Measurements from ENCODE around the gene CLEC3A. TPM values are rescaled to one million over a fixed set of nuclear protein-coding genes. Genes with fewer than 3 reads are reported as not detected.

CLEC3A gene
- total RNA-seq, 1 experiment from 2014 or later = not detected

DNA sequence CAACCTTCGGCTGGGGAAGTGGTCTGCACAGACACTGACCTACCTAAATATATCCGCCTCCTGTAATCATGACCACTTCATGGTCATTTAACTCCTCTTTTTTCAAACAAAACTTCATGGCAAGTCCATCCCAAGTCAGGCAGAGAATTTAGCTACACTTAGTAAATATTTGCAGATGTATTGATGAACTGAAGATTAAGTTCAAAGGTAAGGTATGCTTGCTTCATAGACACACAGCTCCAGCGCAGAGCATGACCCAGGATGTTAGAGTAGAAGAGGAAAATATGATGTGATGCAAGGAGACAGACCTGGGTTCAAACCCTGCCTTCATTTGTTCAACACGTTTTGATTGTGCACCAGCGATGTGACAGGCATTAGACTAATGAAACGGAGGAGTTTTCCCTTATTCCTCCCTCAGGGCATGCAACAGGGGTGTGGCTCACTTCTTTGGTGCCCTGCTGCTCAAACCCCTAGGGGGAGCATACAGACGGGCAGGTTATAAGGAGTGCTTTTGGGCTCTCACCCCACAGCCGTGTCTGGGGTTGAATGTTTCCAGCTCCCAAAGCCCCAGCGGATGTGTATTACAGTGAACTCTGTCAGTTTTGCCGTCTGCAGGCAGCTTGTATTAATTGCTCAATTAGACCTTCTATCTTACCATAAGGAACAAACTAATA, 23.9 kb upstream of the CLEC3A start:
- H3K27me3 ChIP-seq (ENCODE audit: insufficient read depth, low read length) = no peaks in the 10 kb centered on the region
- CTCF ChIA-PET = no interaction called here
- intact Hi-C loops (cut with micrococcal nuclease) = no loop called here

DNA sequence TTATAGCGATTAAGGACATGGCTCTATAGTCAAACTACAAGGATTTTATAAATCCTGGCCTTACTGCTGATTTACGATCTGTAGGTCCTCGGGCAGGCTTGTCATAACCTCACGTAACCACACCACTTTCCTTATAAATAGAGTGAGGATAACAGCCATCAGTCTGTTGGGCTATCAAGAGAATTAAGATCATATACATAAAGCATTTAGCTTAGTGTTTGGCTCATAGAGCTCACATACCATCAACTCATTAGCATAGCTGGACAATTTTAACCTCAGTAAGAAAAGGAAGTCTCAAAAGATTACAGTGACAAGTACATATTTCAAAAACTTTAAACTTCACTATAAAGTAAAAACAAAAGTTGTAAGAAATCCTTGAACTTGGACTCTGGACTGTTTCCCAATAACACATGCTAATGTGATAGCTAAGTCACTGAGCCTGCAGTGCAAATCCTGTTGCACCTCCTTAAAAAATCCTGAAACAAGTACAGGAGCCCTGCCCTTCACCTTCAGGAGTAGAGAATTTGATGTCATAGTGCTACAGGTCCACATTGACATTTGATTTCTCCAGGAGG, 20.8 kb upstream of the CLEC3A start:
- H3K9ac ChIP-seq (ENCODE audit: low read length) = no peak overlapping the region
- DNase-seq (ENCODE audit: low read depth, low spot score) = no peak
- ChIA-PET RAD21 (ENCODE audit: low non-redundant PET in 1 of 2, low total read pairs in 2 of 2, uncharacterized antibody in 2 of 2, unreplicated experiment in 2 of 2) (no interaction called here), POLR2A (no interaction called here), CTCF (no interaction called here)
- H3K9me2 ChIP-seq (ENCODE audit: insufficient read depth) = no peaks in the 10 kb centered on the region
- H3K4me2 ChIP-seq (ENCODE audit: low read length) = no peak overlapping the region
- no peak for TF ChIP-seq EGR1 (IDR thresholded peaks at IDR 0.05; ENCODE audit: low read depth)
- no peak for TF ChIP-seq CEBPB (IDR thresholded peaks at IDR 0.05; ENCODE audit: low read depth)
- no peak for TF ChIP-seq ELF1 (IDR thresholded peaks at IDR 0.05; ENCODE audit: borderline replicate concordance, low read depth)
- no peak for TF ChIP-seq EZH2phosphoT487 (IDR thresholded peaks at IDR 0.05; ENCODE audit: borderline replicate concordance)
- no peak for TF ChIP-seq SRF (IDR thresholded peaks at IDR 0.05; ENCODE audit: low read depth)
- no peak for TF ChIP-seq ZNF274 (IDR thresholded peaks at IDR 0.05; ENCODE audit: low read depth, low read length)
- TF ChIP-seq EZH2 (IDR thresholded peaks at IDR 0.05) = no peak
- no peak for TF ChIP-seq SIN3A (IDR thresholded peaks at IDR 0.05; ENCODE audit: low read depth)
- H2AFZ ChIP-seq (ENCODE audit: low read depth, low read length, poor library complexity, severe bottlenecking) = no peak overlapping the region
- peaks cover 0 to 6% of the 10 kb centered on the region in 2 experiments; a peak in 1 of 4 replicates for H3K4me1 ChIP-seq (ENCODE audit: control insufficient read depth in 1 of 2, insufficient read depth in 2 of 2, low read length in 2 of 2)
- intact Hi-C loops (cut with micrococcal nuclease) = loop anchor here (5.0 kb wide), 1 partner anchor 96 kb away; the partner anchor contains the start of gene WWOX
- H3K27ac ChIP-seq (ENCODE audit: low read depth, low read length) = no peak overlapping the region
- no peak for ATAC-seq
- no peaks in the 10 kb centered on the region for H3K79me2 ChIP-seq (ENCODE audit: insufficient read depth, low read length)
- BruUV-seq (replicated peaks) = no TSS peak
- H3K9me3 ChIP-seq (ENCODE audit: control insufficient read depth in 1 of 2, insufficient read depth in 1 of 2, low read depth in 1 of 2, low read length in 2 of 2) = no peaks in the 10 kb centered on the region
- H3K36me3 ChIP-seq (ENCODE audit: control insufficient read depth in 1 of 2, insufficient read depth in 2 of 2, low read length in 2 of 2) = no peaks in the 10 kb centered on the region
- no peaks in the 10 kb centered on the region for H4K20me1 ChIP-seq (ENCODE audit: insufficient read depth)
- H3K27me3 ChIP-seq (ENCODE audit: insufficient read depth, low read length) = no peaks in the 10 kb centered on the region
- no peak overlapping the region for H3K4me3 ChIP-seq (replicated peaks in 1 of 2; ENCODE audit: low read depth in 1 of 2, low read length in 2 of 2)

More for the DNA sequence above, 23.9 kb upstream of the CLEC3A start:
- DNase-seq (ENCODE audit: low read depth, low spot score) (no peak), ATAC-seq (no peak)
- RAD21 ChIA-PET (ENCODE audit: low non-redundant PET in 1 of 2, low total read pairs in 2 of 2, uncharacterized antibody in 2 of 2, unreplicated experiment in 2 of 2) = no interaction called here
- peaks cover 0 to 5% of the 10 kb centered on the region in 2 experiments; a peak in 1 of 4 replicates for H3K9me3 ChIP-seq (ENCODE audit: control insufficient read depth in 1 of 2, insufficient read depth in 1 of 2, low read depth in 1 of 2, low read length in 2 of 2)
- TF ChIP-seq SP1 (IDR thresholded peaks at IDR 0.05; ENCODE audit: low read depth) (no peak), EZH2phosphoT487 (IDR thresholded peaks at IDR 0.05; ENCODE audit: borderline replicate concordance) (no peak), CBX3 (IDR thresholded peaks at IDR 0.05; ENCODE audit: low read depth) (no peak), EGR1 (IDR thresholded peaks at IDR 0.05; ENCODE audit: low read depth) (no peak), EZH2 (IDR thresholded peaks at IDR 0.05) (no peak), RAD21 (IDR thresholded peaks at IDR 0.05; ENCODE audit: low read depth) (no peak), JUND (IDR thresholded peaks at IDR 0.05) (no peak), FOSL1 (IDR thresholded peaks at IDR 0.05; ENCODE audit: low read depth) (no peak), SRF (IDR thresholded peaks at IDR 0.05; ENCODE audit: low read depth) (no peak), POLR2A (IDR thresholded peaks at IDR 0.05; ENCODE audit: borderline replicate concordance, extremely low read depth, insufficient read depth, insufficient read length) (no peak), ZNF274 (IDR thresholded peaks at IDR 0.05; ENCODE audit: low read depth, low read length) (no peak), CEBPB (IDR thresholded peaks at IDR 0.05; ENCODE audit: low read depth) (no peak), SIN3A (IDR thresholded peaks at IDR 0.05; ENCODE audit: low read depth) (no peak)
- TF ChIP-seq, protein P1, sequence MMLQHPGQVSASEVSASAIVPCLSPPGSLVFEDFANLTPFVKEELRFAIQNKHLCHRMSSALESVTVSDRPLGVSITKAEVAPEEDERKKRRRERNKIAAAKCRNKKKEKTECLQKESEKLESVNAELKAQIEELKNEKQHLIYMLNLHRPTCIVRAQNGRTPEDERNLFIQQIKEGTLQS (IDR thresholded peaks at IDR 0.05) = no peak
- H3K79me2 ChIP-seq (ENCODE audit: insufficient read depth, low read length) = no peaks in the 10 kb centered on the region
- H3K27ac ChIP-seq (ENCODE audit: low read depth, low read length) = no peak overlapping the region
- no peaks in the 10 kb centered on the region for H4K20me1 ChIP-seq (ENCODE audit: insufficient read depth)
- H3K4me1 ChIP-seq (ENCODE audit: control insufficient read depth in 1 of 2, insufficient read depth in 2 of 2, low read length in 2 of 2) = peaks cover 0 to 6% of the 10 kb centered on the region in 2 experiments; a peak in 1 of 4 replicates
- H3K4me2 ChIP-seq (ENCODE audit: low read length) = no peak overlapping the region
- no peak overlapping the region for H3K9ac ChIP-seq (ENCODE audit: low read length)
- H3K36me3 ChIP-seq (ENCODE audit: control insufficient read depth in 1 of 2, insufficient read depth in 2 of 2, low read length in 2 of 2) = no peaks in the 10 kb centered on the region
- no TSS peak for BruUV-seq (replicated peaks)
- no peaks in the 10 kb centered on the region for H3K9me2 ChIP-seq (ENCODE audit: insufficient read depth)
- no peak overlapping the region for H3K4me3 ChIP-seq (replicated peaks in 1 of 2; ENCODE audit: low read depth in 1 of 2, low read length in 2 of 2)
- POLR2A ChIA-PET = no interaction called here
- no peak overlapping the region for H2AFZ ChIP-seq (ENCODE audit: low read depth, low read length, poor library complexity, severe bottlenecking)
